ENCODE results near the gene GUCA2A.
A peak's percentile ranks its signal among the peaks of the same experiment; 100 is the strongest.

Gene GUCA2A

GRCh38 chr1:42143896-42144710, 20.4 kb downstream of the GUCA2A start:
- H2AK5ac ChIP-seq (ENCODE audit: low read depth, low read length), result no peak overlapping the region
- no peak overlapping the region for H3K27ac ChIP-seq (replicated peaks; ENCODE audit: low read length)
- H3K79me1 ChIP-seq (ENCODE audit: low read depth, low read length), result no peaks in the 10 kb centered on the region
- H3K9ac ChIP-seq (ENCODE audit: low read depth, low read length, poor library complexity), result no peak overlapping the region
- H2BK12ac ChIP-seq (ENCODE audit: low read length), result no peak overlapping the region
- no peak overlapping the region for H4K8ac ChIP-seq (ENCODE audit: low read depth, low read length)
- H3K18ac ChIP-seq (ENCODE audit: low read length), result peak overlapping the region; percentile 73
- H3K14ac ChIP-seq (ENCODE audit: low read length), result no peak overlapping the region
- H2BK5ac ChIP-seq (ENCODE audit: low read length), result no peak overlapping the region
- H2BK120ac ChIP-seq (ENCODE audit: low read depth, low read length), result no peak overlapping the region
- no peak overlapping the region for H2BK15ac ChIP-seq (ENCODE audit: low read length)
- no peak overlapping the region for H3K4ac ChIP-seq (ENCODE audit: low read length)
- H3K9me3 ChIP-seq (replicated peaks in 1 of 2; ENCODE audit: control insufficient read depth in 2 of 2, insufficient read depth in 1 of 2, low read depth in 1 of 2, low read length in 2 of 2), result no peaks in the 10 kb centered on the region
- peaks cover 0 to 12% (median 0%) of the 10 kb centered on the region in 3 experiments for H3K27me3 ChIP-seq (ENCODE audit: control insufficient read depth in 3 of 3, insufficient read depth in 3 of 3, low read depth in 1 of 3, low read length in 3 of 3)
- no peak for DNase-seq (ENCODE audit: low spot score)
- peak overlapping the region; percentile 39 for H2AFZ ChIP-seq (ENCODE audit: low read length)
- H3K4me3 ChIP-seq (ENCODE audit: low read length in 2 of 2), result no peak overlapping the region
- H3K4me2 ChIP-seq (ENCODE audit: insufficient read depth, low read length, poor library complexity, severe bottlenecking), result no peak overlapping the region
- peak overlapping the region; percentile 29 for H3K23ac ChIP-seq (ENCODE audit: low read depth, low read length, poor library complexity)
- H3K36me3 ChIP-seq (replicated peaks in 1 of 2; ENCODE audit: control insufficient read depth in 2 of 2, insufficient read depth in 2 of 2, low read length in 2 of 2), result no peaks in the 10 kb centered on the region
- H3K4me1 ChIP-seq (ENCODE audit: control insufficient read depth in 2 of 2, insufficient read depth in 1 of 2, low read depth in 1 of 2, low read length in 2 of 2), result peaks cover 0 to 2% of the 10 kb centered on the region in 2 donors
- no CpG with 5 or more reads among the region's 13 CpGs for WGBS, 2 donors (ENCODE audit: extremely low coverage in 2 of 2, insufficient read length in 2 of 2, insufficient replicate concordance in 1 of 2)
- H4K91ac ChIP-seq (ENCODE audit: low read depth, low read length, poor library complexity), result no peak overlapping the region

GRCh38 chr1:42142894-42143675, 21.5 kb downstream of the GUCA2A start:
- no peak overlapping the region for H4K8ac ChIP-seq (ENCODE audit: low read depth, low read length)
- H3K79me1 ChIP-seq (ENCODE audit: low read depth, low read length), result no peaks in the 10 kb centered on the region
- H2BK12ac ChIP-seq (ENCODE audit: low read length), result no peak overlapping the region
- H3K9ac ChIP-seq (ENCODE audit: low read depth, low read length, poor library complexity), result no peak overlapping the region
- peaks cover 0 to 12% (median 0%) of the 10 kb centered on the region in 3 experiments for H3K27me3 ChIP-seq (ENCODE audit: control insufficient read depth in 3 of 3, insufficient read depth in 3 of 3, low read depth in 1 of 3, low read length in 3 of 3)
- no peaks in the 10 kb centered on the region for H3K36me3 ChIP-seq (replicated peaks in 1 of 2; ENCODE audit: control insufficient read depth in 2 of 2, insufficient read depth in 2 of 2, low read length in 2 of 2)
- no peaks in the 10 kb centered on the region for H3K9me3 ChIP-seq (replicated peaks in 1 of 2; ENCODE audit: control insufficient read depth in 2 of 2, insufficient read depth in 1 of 2, low read depth in 1 of 2, low read length in 2 of 2)
- H3K23ac ChIP-seq (ENCODE audit: low read depth, low read length, poor library complexity), result no peak overlapping the region
- no peak overlapping the region for H3K14ac ChIP-seq (ENCODE audit: low read length)
- no peak overlapping the region for H2AK5ac ChIP-seq (ENCODE audit: low read depth, low read length)
- peaks cover 0 to 2% of the 10 kb centered on the region in 2 donors for H3K4me1 ChIP-seq (ENCODE audit: control insufficient read depth in 2 of 2, insufficient read depth in 1 of 2, low read depth in 1 of 2, low read length in 2 of 2)
- no peak overlapping the region for H3K4me3 ChIP-seq (ENCODE audit: low read length in 2 of 2)
- H2AFZ ChIP-seq (ENCODE audit: low read length), result no peak overlapping the region
- no peak overlapping the region for H3K4ac ChIP-seq (ENCODE audit: low read length)
- no peak overlapping the region for H2BK15ac ChIP-seq (ENCODE audit: low read length)
- DNase-seq (ENCODE audit: low spot score), result no peak
- H2BK5ac ChIP-seq (ENCODE audit: low read length), result no peak overlapping the region
- no peak overlapping the region for H3K27ac ChIP-seq (replicated peaks; ENCODE audit: low read length)
- no peak overlapping the region for H4K91ac ChIP-seq (ENCODE audit: low read depth, low read length, poor library complexity)
- no peak overlapping the region for H2BK120ac ChIP-seq (ENCODE audit: low read depth, low read length)
- H3K18ac ChIP-seq (ENCODE audit: low read length), result no peak overlapping the region
- no CpG with 5 or more reads among the region's 4 CpGs for WGBS, 2 donors (ENCODE audit: extremely low coverage in 2 of 2, insufficient read length in 2 of 2, insufficient replicate concordance in 1 of 2)
- no peak overlapping the region for H3K4me2 ChIP-seq (ENCODE audit: insufficient read depth, low read length, poor library complexity, severe bottlenecking)

- Histone ChIP-seq H3K14ac (ENCODE audit: low read length) (no peak overlapping the region), H3K4me1 (ENCODE audit: control insufficient read depth in 2 of 2, insufficient read depth in 1 of 2, low read depth in 1 of 2, low read length in 2 of 2) (peaks cover 4 to 9% of the 10 kb centered on the region in 2 donors), H3K4me3 (ENCODE audit: low read length in 2 of 2) (no peak overlapping the region), H3K4ac (ENCODE audit: low read length) (no peak overlapping the region), H2BK5ac (ENCODE audit: low read length) (no peak overlapping the region), H4K91ac (ENCODE audit: low read depth, low read length, poor library complexity) (no peak overlapping the region), H2BK15ac (ENCODE audit: low read length) (no peak overlapping the region), H3K79me1 (ENCODE audit: low read depth, low read length) (no peaks in the 10 kb centered on the region), H2BK12ac (ENCODE audit: low read length) (no peak overlapping the region), H3K18ac (ENCODE audit: low read length) (no peak overlapping the region), H3K9ac (ENCODE audit: low read depth, low read length, poor library complexity) (no peak overlapping the region), H3K27ac (replicated peaks; ENCODE audit: low read length) (no peak overlapping the region), H3K9me3 (replicated peaks in 1 of 2; ENCODE audit: control insufficient read depth in 2 of 2, insufficient read depth in 1 of 2, low read depth in 1 of 2, low read length in 2 of 2) (no peaks in the 10 kb centered on the region), H2AK5ac (ENCODE audit: low read depth, low read length) (no peak overlapping the region), H3K36me3 (replicated peaks in 1 of 2; ENCODE audit: control insufficient read depth in 2 of 2, insufficient read depth in 2 of 2, low read length in 2 of 2) (no peaks in the 10 kb centered on the region), H3K4me2 (ENCODE audit: insufficient read depth, low read length, poor library complexity, severe bottlenecking) (no peak overlapping the region), H2BK120ac (ENCODE audit: low read depth, low read length) (no peak overlapping the region), H2AFZ (ENCODE audit: low read length) (no peak overlapping the region), H4K8ac (ENCODE audit: low read depth, low read length) (no peak overlapping the region), H3K23ac (ENCODE audit: low read depth, low read length, poor library complexity) (no peak overlapping the region), H3K27me3 (ENCODE audit: control insufficient read depth in 3 of 3, insufficient read depth in 3 of 3, low read depth in 1 of 3, low read length in 3 of 3) (peaks cover 0 to 7% (median 0%) of the 10 kb centered on the region in 3 experiments)
- no CpG with 5 or more reads among the region's 5 CpGs for WGBS, 2 donors (ENCODE audit: extremely low coverage in 2 of 2, insufficient read length in 2 of 2, insufficient replicate concordance in 1 of 2)
- DNase-seq (ENCODE audit: low spot score), result no peak
Measured at GRCh38 chr1:42141978-42142377, 22.6 kb downstream of the GUCA2A start.

DNA sequence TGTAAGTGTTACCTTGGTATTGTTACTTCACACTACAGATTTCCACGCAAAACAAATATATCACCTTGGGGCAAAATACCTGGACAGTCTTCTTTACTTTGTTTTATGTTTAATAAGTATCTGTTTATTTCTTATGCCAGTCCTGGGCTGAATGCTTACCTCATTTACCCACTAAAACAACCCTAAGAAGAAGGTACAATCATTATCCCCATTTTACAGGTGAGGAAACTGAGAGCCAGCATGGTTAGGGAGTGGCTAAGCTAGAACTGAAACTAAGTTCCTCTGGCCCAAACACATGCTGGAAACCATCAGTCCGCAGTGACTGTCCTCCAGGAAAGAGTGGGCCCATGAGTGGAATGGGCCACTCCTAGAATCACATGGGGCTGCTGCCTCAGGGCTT, 24.4 kb downstream of the GUCA2A start:
- Histone ChIP-seq H2BK120ac (ENCODE audit: low read depth, low read length) (no peak overlapping the region), H3K4me3 (ENCODE audit: low read length in 2 of 2) (no peak overlapping the region), H3K27me3 (ENCODE audit: control insufficient read depth in 3 of 3, insufficient read depth in 3 of 3, low read depth in 1 of 3, low read length in 3 of 3) (peaks cover 0 to 4% (median 0%) of the 10 kb centered on the region in 3 experiments), H2BK5ac (ENCODE audit: low read length) (no peak overlapping the region), H4K8ac (ENCODE audit: low read depth, low read length) (no peak overlapping the region), H2AFZ (ENCODE audit: low read length) (no peak overlapping the region), H3K27ac (replicated peaks; ENCODE audit: low read length) (no peak overlapping the region), H2AK5ac (ENCODE audit: low read depth, low read length) (no peak overlapping the region), H3K18ac (ENCODE audit: low read length) (no peak overlapping the region), H3K4ac (ENCODE audit: low read length) (no peak overlapping the region), H3K79me1 (ENCODE audit: low read depth, low read length) (no peaks in the 10 kb centered on the region), H2BK15ac (ENCODE audit: low read length) (no peak overlapping the region), H3K23ac (ENCODE audit: low read depth, low read length, poor library complexity) (no peak overlapping the region), H3K36me3 (replicated peaks in 1 of 2; ENCODE audit: control insufficient read depth in 2 of 2, insufficient read depth in 2 of 2, low read length in 2 of 2) (no peaks in the 10 kb centered on the region), H3K4me2 (ENCODE audit: insufficient read depth, low read length, poor library complexity, severe bottlenecking) (no peak overlapping the region), H3K14ac (ENCODE audit: low read length) (no peak overlapping the region), H3K4me1 (ENCODE audit: control insufficient read depth in 2 of 2, insufficient read depth in 1 of 2, low read depth in 1 of 2, low read length in 2 of 2) (peaks cover 4 to 9% of the 10 kb centered on the region in 2 donors), H2BK12ac (ENCODE audit: low read length) (no peak overlapping the region), H4K91ac (ENCODE audit: low read depth, low read length, poor library complexity) (no peak overlapping the region), H3K9ac (ENCODE audit: low read depth, low read length, poor library complexity) (no peak overlapping the region), H3K9me3 (replicated peaks in 1 of 2; ENCODE audit: control insufficient read depth in 2 of 2, insufficient read depth in 1 of 2, low read depth in 1 of 2, low read length in 2 of 2) (no peaks in the 10 kb centered on the region)
- WGBS, 2 donors (ENCODE audit: extremely low coverage in 2 of 2, insufficient read length in 2 of 2, insufficient replicate concordance in 1 of 2), result no CpG with 5 or more reads among the region's 2 CpGs
- DNase-seq (ENCODE audit: low spot score), result no peak
